GM12878 (cell line): Measurements from ENCODE around the gene CARMIL3. TPM values are rescaled to one million over a fixed set of nuclear protein-coding genes. Genes with fewer than 3 reads are reported as not detected.

ENCODE experiments used
- CUX1 ChIP-seq: IDR thresholded peaks from 2 replicates; pipeline ENCODE4 v1.6.1; 2012; ENCODE audit warnings: improper control_type of control experiment, low read depth, low read length; ENCODE audit not compliant: insufficient replicate concordance
- EED ChIP-seq: sonication (generic); IDR thresholded peaks from 2 replicates; pipeline ENCODE4 v1.6.1; 2016; ENCODE audit warnings: antibody characterized with exemption, low read depth
- FOS ChIP-seq: IDR thresholded peaks from 3 replicates; pipeline ENCODE4 v1.6.1; 2011; ENCODE audit warnings: borderline replicate concordance; ENCODE audit not compliant: insufficient read length; ENCODE audit errors: extremely low read depth
- HCFC1 ChIP-seq: fragments of 150-350 bp; IDR thresholded peaks from 2 replicates; pipeline ENCODE4 v1.6.1; 2014; ENCODE audit warnings: low read length
- IKZF2 ChIP-seq, 2 experiments: fragments of 450-650 bp; IDR thresholded peaks; 2 replicates each; pipeline ENCODE4 v1.6.1; 2017; ENCODE audit warnings: mild to moderate bottlenecking in 2 of 2, moderate library complexity in 2 of 2
- KAT2A ChIP-seq: conservative IDR thresholded peaks from 2 replicates; pipeline ENCODE4 v1.6.1; 2011; ENCODE audit warnings: low read depth, low read length; ENCODE audit not compliant: control insufficient read depth
- LARP7 ChIP-seq: fragments of 450-650 bp; IDR thresholded peaks from 2 replicates; pipeline ENCODE4 v1.6.1; 2017; ENCODE audit warnings: mild to moderate bottlenecking
- NRF1 ChIP-seq: conservative IDR thresholded peaks from 2 replicates; pipeline ENCODE4 v1.6.1; 2011; ENCODE audit warnings: mild to moderate bottlenecking, low read depth, low read length, improper control_type of control experiment
- RFX5 ChIP-seq: IDR thresholded peaks from 2 replicates; pipeline ENCODE4 v1.6.1; 2011; ENCODE audit warnings: low read depth, low read length, improper control_type of control experiment
- RUNX3 ChIP-seq: IDR thresholded peaks from 2 replicates; pipeline ENCODE4 v1.6.1; 2012; ENCODE audit warnings: low read length, inconsistent platforms
- SMAD1 ChIP-seq: fragments of 450-650 bp; IDR thresholded peaks from 2 replicates; pipeline ENCODE4 v1.6.1; 2018; ENCODE audit warnings: mild to moderate bottlenecking, low read depth; ENCODE audit not compliant: partially characterized antibody
- SUZ12 ChIP-seq: fragments of 200-600 bp; sonication (generic); IDR thresholded peaks from one replicate; pipeline ENCODE4 v1.6.1; 2018; ENCODE audit warnings: antibody characterized with exemption, mild to moderate bottlenecking; ENCODE audit not compliant: unreplicated experiment
- TAF1 ChIP-seq: IDR thresholded peaks from 2 replicates; pipeline ENCODE4 v1.6.1; 2011; ENCODE audit warnings: mild to moderate bottlenecking, low read depth, low read length, borderline replicate concordance
- TARDBP ChIP-seq: IDR thresholded peaks from 2 replicates; pipeline ENCODE4 v1.6.1; 2016; ENCODE audit warnings: borderline replicate concordance
- TBL1XR1 ChIP-seq: IDR thresholded peaks from 2 replicates; pipeline ENCODE4 v1.6.1; 2012; ENCODE audit warnings: low read depth, low read length, improper control_type of control experiment
- TCF7 ChIP-seq: IDR thresholded peaks from 2 replicates; pipeline ENCODE4 v1.6.1; 2014; ENCODE audit warnings: antibody characterized with exemption, borderline replicate concordance
- ZBED1 ChIP-seq: IDR thresholded peaks from 2 replicates; pipeline ENCODE4 v1.6.1; 2016; ENCODE audit warnings: borderline replicate concordance
- ZBTB11 ChIP-seq: fragments of 450-650 bp; formaldehyde crosslinking; IDR thresholded peaks from 2 replicates; pipeline ENCODE4 v1.5.0; 2022; ENCODE audit warnings: mild to moderate bottlenecking, missing genetic modification characterization
- ZNF24 ChIP-seq: fragments of 450-650 bp; IDR thresholded peaks from 2 replicates; pipeline ENCODE4 v1.6.1; 2017; ENCODE audit warnings: antibody characterized with exemption, mild to moderate bottlenecking
- polyA plus RNA-seq, 11 experiments: library from polyadenylated mRNA; depleted of rRNA in 4 of 11; unstranded in 6 of 11; stranded (reverse) in 5 of 11; fragments of >200 nt; fragmentation: Nextera tagmentation in 4 of 11; fragmentation: Illumina TruSeq in 1 of 11; extraction: Ambion mirVana in 4 of 11; extraction: Trizol in 1 of 11; gene quantifications; 1 replicate in 1 of 11; 2 replicates in 10 of 11; pipeline versions ENCODE4 v1.2.1 to v1.2.3, GENCODE V29; 2011 to 2016; ENCODE audit warnings: inconsistent platforms in 2 of 11, missing spikeins in 2 of 11, low read depth in 1 of 11
- total RNA-seq, 4 experiments: library from RNA; depleted of rRNA in 3 of 4; stranded (reverse); fragments of >200 nt in 3 of 4; fragmentation: Illumina TruSeq in 1 of 4; extraction: Trizol in 1 of 4; gene quantifications; 2 replicates each; pipeline versions ENCODE4 v1.2.1 to v1.2.3, GENCODE V29; 2013 to 2021

CARMIL3 gene
- total and polyA plus RNA-seq, 10 of the 15 experiments (the other 5 are each of a cell fraction or from before 2014, with no cell fraction given): 0.09 to 0.32 (median 0.25) TPM; not detected in 3

GRCh38 chr14:24113801-24114531 is 62.2 kb downstream of the CARMIL3 start (continued):
- TF ChIP-seq LARP7 (peak; percentile 65; the same call in 1 of the 2 replicates), ZNF24 (no peak), SMAD1 (peak; percentile 57), TARDBP (no peak; the same call in 1 of the 2 replicates), FOS (no peak), HCFC1 (peak; percentile 23; the same call in 1 of the 2 replicates), CUX1 (no peak), NRF1 (no peak), SUZ12 (no peak), IKZF2 (IDR thresholded peaks at IDR 0.05) (peak; percentile 52 to 67), TBL1XR1 (0 out of 2 replicates have a peak, but pooled peaks have one; percentile 55), KAT2A (no peak), RUNX3 (peak; percentile 70), TAF1 (peak; percentile 59; the same call in 1 of the 2 replicates), EED (0 out of 2 replicates have a peak, but pooled peaks have one; percentile 14), ZBED1 (no peak), ZBTB11 (no peak), RFX5 (no peak), TCF7 (peak; percentile 64; the same call in 1 of the 2 replicates)
